RKO (cell line): Measurements from ENCODE around the gene BBLN.
"Not testable (repeated sequence)": the region's sequence is repeated elsewhere in the genome, so short reads cannot be mapped to it uniquely, and the experiment has no call there.

Experiments
- DNase-seq: peaks from one replicate; pipeline ENCODE4 v3.0.0-alpha.2; 2016; ENCODE audit warnings: low spot score

BBLN gene

DNA sequence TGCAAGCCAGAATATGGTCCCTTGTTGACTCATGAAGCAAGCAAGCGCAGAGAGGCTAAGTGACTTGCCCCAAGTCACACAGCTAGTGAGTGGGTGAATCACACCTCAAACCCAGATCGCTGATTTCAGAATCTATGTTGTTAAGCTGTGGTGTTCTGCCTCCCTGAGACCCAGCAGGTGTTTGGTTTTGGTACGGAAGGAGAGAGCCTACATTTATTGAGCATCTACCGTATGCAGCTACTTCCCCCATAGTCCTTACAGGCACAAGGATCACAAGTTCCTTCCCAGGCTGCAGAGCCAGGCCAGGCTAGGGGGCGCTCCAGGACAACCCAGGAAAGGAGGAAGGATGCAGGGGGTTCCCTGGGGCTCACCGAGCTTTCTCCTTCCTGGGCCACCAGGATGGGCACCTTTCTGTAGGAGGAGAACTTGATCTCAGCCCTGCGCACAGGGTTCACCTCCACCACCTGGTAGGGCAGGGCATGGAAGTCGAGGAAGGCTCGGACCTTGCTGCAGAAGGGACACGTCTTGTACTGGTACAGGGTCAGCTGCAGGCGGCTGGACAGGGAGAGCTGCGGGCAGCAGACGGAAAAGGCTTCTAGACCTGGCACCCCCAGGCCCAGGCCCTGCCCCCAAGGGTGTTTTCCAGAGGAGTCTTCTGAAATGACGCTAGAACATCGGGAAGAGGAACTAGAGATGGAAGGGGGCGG, 35.0 kb upstream of the BBLN start:
- peak; percentile 73 for DNase-seq

DNA sequence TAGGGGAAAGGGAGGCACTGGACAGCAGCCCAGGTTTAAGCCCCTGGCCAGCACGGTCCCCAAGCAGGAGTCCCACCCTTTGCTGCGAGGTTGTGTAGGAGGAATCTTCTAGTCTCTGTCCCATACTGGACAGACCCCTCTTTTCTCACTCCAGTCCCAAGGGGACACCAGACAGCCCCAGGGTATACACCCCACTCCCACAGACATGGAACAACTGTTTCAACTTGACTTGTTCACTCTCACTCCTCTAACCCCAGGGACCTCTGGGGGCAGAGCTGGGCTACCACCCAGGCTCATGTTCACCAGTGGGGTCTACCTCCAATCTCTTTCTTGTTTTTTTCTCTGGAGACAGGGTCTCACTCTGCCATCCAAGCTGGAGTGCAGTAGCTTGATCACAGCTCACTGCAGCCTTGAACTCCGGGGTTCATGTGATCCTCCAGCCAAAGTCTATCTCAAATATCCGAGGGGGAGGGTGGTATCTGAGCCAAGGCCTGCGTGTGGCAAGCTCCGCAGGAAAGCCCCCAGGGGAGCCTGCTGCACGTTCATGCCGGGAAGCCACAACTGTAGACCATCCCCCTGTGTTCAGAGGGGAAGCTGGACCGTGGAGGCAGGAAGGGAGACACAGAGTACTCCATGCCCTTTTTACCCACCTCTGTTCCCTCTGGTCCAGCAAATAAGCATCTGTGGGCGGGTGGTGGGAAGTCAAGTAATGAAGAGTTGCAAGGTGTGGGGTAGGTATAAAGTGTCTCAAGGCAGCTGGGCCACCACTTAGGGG, 34.3 kb upstream of the BBLN start:
- DNase-seq: no peak

DNA sequence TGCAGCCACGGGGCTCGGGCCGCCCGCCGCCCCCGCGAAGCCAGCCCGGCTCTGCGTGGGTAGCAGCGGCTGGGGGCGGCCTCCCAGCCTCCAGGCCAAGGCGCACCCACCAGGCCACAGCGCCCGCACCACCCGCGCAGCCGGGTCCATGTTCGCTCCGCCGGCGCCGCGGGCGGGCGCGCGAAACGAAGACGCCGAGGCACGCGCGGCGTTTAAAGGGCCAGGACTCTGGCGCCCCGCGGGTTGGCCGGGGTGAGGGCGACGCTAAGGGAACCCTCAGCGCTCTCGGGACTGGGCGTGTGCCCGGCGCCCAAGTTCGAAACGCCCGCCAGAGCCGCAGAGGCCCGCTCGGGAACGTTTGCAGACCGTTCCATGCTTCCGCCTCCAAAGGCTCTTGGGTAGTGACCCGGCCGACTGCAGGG, 32.5 kb upstream of the BBLN start, which contains the start of gene PTGES2:
Gene PTGES2, minus strand, starts transcription at position 162 of the 422 bp plus-strand sequence. Its CDS starts 12 bp downstream, at position 150.
- DNase-seq: peak; percentile 91

DNA sequence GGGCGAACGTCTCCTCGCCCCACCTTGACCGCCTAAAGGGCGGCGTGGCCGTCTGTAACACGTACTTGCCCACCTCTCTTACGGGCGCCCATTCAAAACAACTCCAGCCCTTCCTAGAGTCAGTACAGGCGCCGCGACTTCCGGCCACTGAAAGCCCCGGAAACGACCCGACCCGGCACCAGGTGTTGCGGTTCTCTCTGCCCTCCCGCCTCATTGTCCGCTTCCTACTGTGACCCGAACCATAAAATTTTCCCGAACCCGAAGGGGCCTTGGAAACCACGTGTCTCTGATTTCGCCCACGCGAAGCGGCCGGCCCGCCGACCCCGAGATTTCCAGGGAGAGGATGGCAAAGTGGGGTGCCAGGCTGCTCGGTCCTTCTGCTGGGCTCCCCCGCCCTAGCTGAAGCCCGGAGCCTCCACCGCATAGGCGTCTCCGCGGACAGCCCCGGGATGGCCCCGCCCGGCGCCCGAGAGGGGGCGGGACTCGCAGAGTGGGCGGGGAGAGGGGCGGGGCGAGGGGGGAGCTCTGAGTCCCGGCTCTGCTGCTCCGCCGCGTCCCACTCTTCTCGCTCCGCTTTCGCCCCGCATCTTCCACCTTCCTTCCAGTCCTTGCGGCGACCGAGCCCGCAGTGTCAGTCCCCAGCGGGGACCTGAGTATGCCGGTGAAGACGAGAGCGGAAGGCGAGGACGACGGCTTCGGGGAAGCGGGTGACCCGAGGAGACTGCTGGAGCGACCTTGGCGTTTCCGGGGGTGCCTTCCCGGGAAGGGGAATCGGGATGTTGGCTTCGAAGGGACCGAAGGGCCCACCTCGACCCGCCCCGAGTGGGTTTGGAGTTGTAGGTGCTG, 31.9 kb upstream of the BBLN start:
- peak; percentile 97 for DNase-seq

DNA sequence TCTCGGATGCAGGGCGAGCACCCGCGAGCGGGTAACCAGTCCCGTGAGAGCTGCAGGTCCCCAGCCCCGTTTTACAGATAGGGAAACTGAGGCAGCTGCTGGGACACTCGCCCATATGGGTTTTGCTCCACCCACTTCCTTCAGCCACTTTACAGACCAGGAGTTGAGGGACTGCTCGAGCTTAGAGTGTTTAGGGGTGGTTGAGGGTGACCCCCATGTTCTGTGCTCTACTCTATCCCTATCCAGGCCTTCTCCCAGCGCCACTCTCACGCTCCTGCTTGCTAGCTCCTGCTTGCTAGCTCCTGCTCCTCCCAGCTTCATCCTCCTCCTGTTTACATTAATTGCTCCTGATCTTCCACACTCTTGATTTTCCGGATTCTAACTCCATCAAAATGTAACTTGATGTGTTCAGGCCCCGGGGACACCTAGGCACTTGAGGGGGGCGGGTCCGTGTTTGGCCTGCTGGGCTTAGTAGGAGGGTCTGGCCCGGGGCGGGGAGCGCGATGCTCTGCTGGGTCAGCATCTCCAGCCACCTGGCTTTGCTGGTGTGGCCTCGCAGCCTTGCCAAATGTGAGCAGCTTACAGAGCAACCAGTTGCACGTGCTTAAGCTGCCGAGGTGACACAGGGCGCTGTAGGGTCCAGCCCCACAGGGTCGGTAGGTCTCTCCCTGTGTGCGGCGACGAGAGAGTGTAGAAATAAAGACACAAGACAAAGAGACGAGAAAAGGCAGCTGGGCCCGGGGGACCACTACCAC, 31.1 kb upstream of the BBLN start:
- peak; percentile 68 for DNase-seq

DNA sequence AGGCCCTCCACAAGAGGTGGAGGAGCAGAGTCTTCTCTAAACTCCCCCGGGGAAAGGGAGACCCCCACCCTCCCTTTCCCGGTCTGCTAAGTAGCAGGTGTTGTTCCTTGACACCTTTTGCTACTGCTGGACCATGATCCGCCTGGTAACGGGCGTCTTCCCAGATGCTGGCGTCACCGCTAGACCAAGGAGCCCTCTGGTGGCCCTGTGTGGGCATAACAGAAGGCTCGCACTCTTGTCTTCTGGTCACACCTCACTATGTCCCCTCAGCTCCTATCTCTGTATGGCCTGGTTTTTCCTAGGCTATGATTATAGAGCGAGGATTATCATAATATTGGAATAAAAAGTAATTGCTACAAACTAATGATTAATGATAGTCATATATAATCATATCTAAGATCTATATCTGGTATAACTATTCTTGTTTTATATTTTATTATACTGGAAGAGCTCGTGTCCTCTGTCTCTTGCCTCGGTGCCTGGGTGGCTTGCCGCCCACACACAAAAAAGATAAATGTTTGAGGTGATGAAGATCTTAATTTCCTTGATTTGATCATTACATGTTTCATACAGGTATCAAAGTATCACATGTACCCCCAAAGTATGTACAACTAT, 30.0 kb upstream of the BBLN start:
- DNase-seq: not testable (repeated sequence)

DNA sequence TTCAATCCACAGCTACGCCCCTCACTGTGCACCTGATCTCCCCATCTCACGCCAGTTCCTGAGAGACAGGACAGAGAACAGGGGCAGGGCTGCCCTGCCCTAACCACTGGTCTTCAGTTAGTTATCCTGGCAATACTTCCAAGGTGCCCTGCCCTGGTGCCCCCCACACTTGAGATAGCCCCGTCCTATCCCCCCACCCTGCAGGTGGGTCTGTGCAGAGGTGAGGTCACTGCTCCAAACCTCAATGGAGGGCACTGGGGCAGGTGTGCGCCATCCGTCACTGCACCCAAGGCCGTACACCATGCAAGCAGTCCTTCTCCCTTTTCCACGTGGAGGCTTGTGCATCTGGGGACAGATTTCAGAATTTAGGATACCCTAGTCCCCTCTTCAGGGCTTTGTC, 29.4 kb upstream of the BBLN start:
- DNase-seq: not testable (repeated sequence)

DNA sequence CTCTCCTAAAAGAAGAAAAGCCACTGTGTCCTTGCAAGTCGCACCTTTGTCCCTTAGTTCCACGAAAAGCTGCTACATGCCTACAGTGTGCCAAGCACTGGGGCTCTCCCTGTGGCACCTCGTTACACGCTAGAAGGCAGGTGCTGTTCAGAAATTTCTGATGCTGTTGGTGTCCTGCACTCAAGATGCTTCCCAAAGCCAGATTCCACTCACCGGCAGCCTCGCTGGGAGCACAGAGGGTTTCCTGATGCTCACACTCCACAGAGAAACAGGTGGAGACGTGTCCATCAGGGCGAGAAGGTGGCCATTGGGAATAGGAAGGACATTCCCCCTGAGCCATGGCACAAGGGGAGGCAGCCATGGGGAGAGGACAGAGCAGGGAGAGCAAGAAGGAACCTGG, 28.7 kb upstream of the BBLN start:
- DNase-seq: not testable (repeated sequence)

DNA sequence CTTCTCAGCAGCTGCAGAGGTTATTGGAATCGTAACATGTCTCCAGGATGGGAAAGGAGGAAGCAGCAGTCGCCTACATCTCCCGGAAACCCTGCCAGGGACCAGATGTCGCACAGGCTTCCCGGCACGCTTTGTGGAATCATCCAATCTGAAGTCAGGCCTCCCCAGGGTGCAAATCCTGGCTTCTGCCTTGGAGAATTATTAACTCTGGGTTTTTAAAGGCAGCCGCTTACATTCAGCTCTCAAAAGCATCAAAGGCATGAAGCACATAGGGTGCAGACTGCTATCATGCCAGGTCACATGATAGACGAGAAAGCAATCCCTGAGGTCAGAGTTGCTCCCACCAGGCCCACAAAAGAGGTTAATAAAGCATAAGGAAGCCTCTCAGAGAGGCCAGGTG, 27.9 kb upstream of the BBLN start:
- DNase-seq: not testable (repeated sequence)

DNA sequence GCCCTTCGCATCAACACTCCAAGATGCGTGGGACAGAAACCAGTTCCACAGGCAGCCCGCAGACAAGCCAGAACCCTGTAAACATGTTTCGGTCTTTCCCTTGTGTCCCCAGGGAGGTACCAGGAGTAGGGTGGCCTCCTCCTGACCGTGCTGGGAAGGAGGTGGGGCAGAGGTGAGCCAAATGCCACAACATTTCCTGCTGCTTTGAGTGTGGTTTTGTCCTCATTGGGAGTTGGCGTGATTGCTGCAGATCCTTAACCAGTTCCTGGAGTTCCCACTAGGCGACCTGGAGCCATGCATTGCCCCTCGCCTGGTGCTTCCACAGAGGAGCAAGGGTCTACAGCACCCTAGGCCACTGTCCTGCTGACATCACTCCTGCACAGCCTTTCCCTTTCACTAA, 24.5 kb upstream of the BBLN start:
- DNase-seq: not testable (repeated sequence)

DNA sequence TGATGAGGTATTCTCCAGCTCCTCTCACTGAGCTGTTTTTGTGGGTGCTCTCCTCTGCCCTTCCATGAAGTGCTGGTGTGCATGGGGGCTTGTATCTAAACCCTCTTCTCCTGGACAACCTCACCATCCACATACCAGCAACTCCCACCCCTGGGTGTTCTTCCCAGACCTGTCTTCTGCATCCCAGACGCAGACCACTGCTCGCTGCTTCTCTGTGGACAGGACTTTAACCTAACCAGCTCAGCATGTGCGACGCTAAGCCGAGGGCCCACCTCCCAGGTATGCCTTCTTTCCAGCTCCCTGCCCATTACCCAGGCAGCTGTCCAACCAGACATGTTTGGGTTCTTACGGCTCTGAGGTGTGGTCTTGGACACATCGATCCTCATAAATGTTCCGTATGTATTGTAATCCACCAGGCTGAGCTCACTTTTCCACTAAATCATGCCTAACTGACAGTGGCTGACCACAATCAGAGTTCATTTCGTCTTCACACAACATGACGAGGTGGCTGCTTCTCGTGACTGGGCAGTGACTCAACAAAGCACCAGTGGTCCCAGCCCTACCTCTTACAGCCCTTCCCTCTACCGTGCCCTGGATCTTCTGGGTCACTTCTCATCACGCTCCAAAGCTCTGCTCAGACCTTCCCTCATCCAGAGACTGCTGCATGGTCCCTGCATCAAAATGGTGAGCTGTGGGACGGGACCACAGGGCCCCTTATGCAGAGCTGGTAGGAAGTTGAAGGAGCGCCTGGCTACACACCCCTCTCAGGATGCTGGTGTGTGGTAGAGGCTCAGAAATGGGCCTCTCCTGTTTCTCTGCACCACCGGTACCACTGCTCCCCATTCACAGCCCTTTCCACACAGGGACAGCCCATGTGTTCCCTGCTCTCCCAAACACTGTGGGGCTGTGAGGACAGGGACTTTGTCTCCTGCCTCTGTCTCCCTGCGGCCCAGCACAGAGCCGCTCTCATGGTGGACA, 23.0 kb upstream of the BBLN start:
- peak; percentile 74 for DNase-seq

DNA sequence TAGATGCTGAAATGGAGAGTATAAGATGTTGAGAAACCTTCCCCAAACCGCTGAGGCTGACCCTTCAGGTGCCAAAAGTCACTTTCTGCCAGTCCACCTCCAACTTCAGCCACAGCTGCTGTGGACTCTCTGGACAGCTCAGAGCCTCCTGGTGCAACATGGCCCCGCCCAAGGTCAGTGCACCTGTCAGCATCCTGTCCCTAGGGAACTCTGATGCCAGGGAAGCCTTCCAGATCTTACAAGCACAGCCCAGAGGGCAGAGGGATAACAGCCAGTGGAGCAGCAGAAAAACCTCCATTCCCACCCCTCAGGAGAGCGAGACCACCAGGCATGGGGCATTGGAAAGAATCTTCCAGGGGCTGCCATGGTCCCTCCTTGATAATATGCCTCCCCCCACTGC, 22.1 kb upstream of the BBLN start:
- DNase-seq: no peak

DNA sequence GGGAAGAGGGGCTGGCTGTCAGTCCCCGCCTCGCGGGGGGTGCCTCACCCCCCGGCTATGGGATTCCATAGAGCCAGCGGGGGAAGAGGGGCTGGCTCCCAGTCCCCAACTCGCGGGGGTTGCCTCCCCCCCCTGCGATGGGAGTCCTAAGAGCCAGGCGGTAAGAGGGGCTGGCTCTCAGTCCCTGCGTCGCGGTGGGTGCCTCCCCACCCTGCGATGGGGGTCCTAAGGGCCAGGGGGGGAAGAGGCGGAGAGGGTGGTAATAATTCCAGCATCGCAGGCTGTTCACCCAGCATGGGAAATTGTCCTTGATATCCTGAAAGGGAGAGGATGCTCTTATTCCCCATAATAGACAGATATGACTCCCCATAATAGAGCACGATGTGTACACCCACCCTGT, 20.4 kb upstream of the BBLN start:
- DNase-seq: no peak

DNA sequence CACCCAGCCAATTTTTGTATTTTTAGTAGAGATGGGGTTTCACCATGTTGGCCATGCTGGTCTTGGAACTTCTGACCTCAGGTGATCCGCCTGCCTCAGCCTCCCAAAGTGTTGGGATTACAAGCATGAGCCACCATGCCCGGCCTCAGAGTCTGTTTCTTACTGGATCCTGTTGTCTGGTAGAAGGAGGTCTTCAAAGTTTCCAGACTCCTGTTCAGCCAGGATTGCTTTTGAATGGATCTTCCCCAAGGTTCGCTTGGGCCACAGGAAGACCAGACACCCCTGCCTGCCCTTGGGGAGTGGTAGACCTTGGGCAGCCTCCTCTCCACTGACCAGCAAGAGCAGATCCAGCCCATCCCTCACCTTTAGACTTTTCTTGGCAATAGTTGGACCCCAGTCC, 18.5 kb upstream of the BBLN start:
- no peak for DNase-seq

DNA sequence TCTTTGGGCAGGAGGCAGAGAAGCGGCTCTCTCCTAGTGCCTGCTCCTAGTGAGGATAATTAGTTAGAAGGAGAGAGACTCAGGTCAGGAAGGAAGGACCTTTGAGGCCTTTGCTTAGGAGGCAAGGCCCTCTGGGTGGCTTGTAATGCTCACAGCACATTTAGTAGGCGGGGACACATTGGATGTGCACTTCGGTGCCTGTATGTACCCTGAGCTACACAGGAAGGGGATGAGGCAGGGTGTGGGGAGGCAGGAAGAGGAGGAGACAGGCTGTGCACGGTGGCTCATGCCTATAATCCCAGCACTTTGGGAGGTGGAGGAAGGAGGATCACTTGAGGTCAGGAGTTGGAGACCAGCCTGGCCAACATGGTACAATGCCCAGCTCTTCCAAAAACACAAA, 18.0 kb upstream of the BBLN start:
- DNase-seq: no peak

DNA sequence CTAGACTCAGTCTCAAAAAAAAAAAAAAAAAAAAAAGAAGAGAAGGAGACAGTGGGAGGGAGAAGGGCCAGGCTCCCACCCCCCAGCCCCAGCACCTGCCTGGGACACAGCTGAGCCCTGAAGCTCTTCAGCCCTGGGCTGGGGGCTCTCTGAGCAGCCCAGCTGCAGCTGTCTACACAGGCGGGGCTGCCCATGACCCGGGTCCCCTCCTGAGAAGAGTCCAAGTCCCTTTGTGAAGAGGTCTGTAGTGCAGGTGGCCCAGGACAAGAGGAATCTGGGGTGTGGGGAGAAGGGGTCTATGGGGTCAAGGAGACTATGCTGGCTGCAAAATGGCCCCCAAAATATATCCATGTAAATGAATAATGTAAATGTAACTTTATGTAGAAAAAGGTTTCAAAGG, 17.5 kb upstream of the BBLN start:
- DNase-seq: no peak

DNA sequence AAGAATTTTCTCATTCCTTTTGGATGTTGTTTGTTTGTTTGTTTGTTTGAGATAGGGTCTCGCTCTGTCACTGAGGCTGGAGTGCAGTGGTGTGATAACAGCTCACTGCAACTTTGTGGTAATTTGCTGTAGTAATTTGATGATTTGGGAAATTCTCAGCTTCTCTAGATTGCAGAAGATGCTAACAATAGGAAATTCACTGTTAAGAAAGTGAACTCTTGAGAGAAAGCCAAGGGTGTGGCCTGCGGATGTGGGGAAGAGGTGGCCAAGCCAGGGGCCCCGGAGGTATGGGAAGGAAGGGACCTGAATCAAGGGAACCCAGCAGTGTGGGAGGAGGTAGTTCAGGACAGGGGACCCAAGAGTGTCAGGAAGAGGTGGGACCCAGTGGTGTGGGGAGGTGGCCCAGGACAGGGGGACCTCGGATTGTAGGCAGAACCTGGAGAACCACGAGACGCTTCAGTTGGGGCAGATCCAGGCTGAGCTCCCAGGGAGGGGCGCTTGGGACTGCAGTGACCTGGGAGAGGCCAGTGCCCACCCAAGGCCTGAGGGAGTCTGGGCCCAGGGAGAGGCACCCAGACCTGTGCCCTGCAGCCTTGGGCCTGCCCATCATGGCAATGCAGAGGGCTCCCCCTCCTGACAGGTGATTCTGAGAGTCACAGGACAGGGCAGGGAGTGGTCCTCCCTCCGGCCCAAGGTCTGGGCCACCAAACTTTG, 16.4 kb upstream of the BBLN start:
- DNase-seq: no peak

DNA sequence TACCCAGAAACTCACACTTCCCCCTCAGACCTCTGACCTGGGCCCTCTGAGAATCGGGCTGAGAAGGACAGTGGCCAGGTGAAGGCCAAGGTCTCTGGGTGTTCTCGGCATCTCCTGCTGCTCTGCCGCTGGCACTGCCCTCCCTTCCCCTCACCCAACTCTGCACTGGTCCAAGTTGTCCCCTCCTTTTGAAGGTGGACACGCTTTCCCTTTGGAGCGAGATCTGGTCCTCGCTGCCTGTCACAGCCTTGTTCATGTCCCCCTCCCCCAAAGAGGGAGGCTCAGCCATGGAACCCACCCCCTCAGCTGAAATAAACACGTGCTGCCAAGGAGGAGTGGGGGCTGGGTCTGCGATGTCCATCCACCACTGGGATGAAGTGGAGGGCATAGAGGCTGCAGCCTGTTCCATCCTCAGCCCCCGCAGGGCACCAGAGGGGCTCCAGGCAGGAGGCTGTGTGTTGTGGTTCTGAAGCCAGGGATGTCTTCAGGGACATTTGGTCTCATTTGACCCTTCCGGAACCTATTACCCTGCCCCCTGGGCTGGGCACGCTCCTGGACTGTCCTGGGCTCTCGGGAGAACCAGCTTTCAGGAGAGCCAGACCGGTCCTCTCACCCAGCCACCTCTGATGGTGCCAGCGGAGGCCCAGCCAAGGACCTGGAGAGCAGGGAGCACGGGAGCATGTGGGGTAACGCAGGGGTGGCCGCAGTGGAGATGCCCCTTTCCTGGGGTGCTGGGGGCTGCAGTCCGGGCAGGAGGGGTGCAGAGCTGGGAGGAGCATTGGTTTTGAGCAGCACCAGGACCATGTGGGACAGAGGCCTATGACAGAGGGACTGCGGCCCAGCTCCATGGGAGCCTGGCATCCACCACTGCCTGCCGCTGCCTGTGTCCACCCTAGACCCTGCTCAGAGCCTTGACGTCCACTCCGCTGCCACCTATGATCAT, 15.6 kb upstream of the BBLN start:
- DNase-seq: no peak
